ENCODE results near the gene GPR3. TPM values are rescaled to one million over a fixed set of nuclear protein-coding genes. Genes with fewer than 3 reads are reported as not detected.

Gene GPR3
- total and polyA plus RNA-seq, 10 of the 15 experiments (the other 5 are each of a cell fraction or from before 2014, with no cell fraction given): 0.33 to 1.4 (median 0.63) TPM; not detected in 3

GRCh38 chr1:27361553-27361952 is 30.9 kb upstream of the GPR3 start (continued):
- TF ChIP-seq, protein P1, sequence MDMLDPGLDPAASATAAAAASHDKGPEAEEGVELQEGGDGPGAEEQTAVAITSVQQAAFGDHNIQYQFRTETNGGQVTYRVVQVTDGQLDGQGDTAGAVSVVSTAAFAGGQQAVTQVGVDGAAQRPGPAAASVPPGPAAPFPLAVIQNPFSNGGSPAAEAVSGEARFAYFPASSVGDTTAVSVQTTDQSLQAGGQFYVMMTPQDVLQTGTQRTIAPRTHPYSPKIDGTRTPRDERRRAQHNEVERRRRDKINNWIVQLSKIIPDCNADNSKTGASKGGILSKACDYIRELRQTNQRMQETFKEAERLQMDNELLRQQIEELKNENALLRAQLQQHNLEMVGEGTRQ (IDR thresholded peaks at IDR 0.05; ENCODE audit: borderline replicate concordance, low read depth, low read length): no peak
- TF ChIP-seq IKZF2 (IDR thresholded peaks at IDR 0.05): no peak
- no peak for TF ChIP-seq HDAC6 (IDR thresholded peaks at IDR 0.05; ENCODE audit: unreplicated experiment)
- TF ChIP-seq, protein P2, sequence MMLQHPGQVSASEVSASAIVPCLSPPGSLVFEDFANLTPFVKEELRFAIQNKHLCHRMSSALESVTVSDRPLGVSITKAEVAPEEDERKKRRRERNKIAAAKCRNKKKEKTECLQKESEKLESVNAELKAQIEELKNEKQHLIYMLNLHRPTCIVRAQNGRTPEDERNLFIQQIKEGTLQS (IDR thresholded peaks at IDR 0.05; ENCODE audit: borderline replicate concordance, extremely low read depth, low read depth, low read length): no peak
- TF ChIP-seq RBBP5 (conservative IDR thresholded peaks at IDR 0.05): no peak
- no peak for TF ChIP-seq SMARCA5 (IDR thresholded peaks at IDR 0.05)
- no peak for TF ChIP-seq RUNX3 (IDR thresholded peaks at IDR 0.05; ENCODE audit: low read length)
- no peak for TF ChIP-seq POLR2A (IDR thresholded peaks at IDR 0.05; ENCODE audit: low read depth, low read length)
- TF ChIP-seq, protein P3, sequence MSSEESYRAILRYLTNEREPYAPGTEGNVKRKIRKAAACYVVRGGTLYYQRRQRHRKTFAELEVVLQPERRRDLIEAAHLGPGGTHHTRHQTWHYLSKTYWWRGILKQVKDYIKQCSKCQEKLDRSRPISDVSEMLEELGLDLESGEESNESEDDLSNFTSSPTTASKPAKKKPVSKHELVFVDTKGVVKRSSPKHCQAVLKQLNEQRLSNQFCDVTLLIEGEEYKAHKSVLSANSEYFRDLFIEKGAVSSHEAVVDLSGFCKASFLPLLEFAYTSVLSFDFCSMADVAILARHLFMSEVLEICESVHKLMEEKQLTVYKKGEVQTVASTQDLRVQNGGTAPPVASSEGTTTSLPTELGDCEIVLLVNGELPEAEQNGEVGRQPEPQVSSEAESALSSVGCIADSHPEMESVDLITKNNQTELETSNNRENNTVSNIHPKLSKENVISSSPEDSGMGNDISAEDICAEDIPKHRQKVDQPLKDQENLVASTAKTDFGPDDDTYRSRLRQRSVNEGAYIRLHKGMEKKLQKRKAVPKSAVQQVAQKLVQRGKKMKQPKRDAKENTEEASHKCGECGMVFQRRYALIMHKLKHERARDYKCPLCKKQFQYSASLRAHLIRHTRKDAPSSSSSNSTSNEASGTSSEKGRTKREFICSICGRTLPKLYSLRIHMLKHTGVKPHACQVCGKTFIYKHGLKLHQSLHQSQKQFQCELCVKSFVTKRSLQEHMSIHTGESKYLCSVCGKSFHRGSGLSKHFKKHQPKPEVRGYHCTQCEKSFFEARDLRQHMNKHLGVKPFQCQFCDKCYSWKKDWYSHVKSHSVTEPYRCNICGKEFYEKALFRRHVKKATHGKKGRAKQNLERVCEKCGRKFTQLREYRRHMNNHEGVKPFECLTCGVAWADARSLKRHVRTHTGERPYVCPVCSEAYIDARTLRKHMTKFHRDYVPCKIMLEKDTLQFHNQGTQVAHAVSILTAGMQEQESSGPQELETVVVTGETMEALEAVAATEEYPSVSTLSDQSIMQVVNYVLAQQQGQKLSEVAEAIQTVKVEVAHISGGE (CRISPR knock-in tag; IDR thresholded peaks at IDR 0.05): no peak
- no peak for TF ChIP-seq MTA3 (IDR thresholded peaks at IDR 0.05; ENCODE audit: borderline replicate concordance, low read length)
